GM18526 (cell line): ENCODE results near the gene JAKMIP2.

Experiments used
- POLR2A ChIP-seq: IDR thresholded peaks from 3 replicates; pipeline ENCODE4 v1.6.1; 2011; ENCODE audit not compliant: insufficient read length; ENCODE audit errors: extremely low read depth

The JAKMIP2 gene

DNA sequence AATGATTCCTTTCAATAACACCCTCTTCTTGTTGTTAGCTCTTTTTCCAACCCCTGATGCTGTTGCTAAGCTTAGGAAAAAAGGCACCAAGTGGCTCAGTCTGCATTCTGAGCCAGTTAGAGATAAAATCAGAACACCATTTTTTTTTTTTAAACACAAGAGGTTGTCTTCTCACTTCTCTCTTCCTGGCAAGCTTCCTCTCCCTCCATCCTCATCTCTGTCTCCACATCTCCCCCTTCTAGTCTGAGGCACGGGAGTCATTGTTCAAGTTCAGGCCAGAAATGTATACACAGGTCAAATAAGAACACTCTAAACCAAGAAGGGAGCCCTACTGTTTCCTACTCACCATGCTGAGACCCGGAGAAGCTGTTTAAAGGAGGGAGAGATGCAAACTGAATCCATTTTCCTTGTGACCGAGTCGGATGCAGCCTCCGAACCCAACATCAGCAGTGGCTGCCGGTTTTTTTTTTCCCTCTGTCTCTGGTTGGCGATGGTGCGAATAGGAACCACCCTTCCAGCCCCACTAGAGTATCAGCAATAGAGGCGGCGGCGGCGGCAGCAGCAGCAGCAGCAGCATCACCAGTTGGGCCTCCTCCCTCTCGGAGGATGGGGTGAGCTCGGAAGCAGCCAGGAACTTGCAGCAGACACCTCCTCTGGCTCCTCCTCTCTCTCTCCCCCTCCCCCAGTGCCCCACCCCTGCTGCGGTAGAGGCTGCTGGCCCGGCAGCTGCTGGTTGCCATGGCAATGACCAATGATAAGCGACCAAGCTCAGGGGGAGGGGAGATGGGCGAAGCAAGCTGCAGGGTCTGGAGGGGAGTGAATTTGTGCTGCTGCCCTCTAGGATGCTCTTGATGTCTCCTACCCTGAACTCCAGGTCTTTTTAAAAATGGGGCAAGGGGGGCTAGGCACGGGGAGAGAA, at the start of gene JAKMIP2:
Gene JAKMIP2 (minus strand): TSS at position 619 of the 919 bp plus-strand sequence. CDS start 110,922 bp downstream, outside the sequence.
- no peak for TF ChIP-seq POLR2A

DNA sequence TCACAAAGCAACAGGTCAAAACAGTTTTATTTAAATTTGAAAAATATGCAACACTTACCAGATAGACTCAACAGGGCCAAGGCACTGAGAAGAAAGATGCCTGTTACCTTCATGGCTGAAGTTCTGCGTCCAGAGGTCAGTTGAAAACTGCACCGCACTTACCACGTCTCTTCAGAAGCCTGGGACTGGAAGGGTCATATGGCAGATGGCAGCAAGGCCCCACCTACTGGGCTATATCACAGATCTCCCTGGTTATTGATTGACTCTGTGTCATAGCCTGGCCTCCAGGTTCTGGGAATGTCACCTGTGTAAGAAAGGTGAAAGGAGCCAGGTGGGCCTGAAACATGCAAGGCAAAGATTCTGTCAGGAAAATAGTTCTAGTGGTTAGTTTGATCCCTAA, 48.9 kb upstream of the JAKMIP2 start, which contains the start of gene SPINK1:
Gene SPINK1 (minus strand): TSS at position 207 of the 400 bp plus-strand sequence. CDS start 94 bp downstream, at position 113.
- no peak for TF ChIP-seq POLR2A

DNA sequence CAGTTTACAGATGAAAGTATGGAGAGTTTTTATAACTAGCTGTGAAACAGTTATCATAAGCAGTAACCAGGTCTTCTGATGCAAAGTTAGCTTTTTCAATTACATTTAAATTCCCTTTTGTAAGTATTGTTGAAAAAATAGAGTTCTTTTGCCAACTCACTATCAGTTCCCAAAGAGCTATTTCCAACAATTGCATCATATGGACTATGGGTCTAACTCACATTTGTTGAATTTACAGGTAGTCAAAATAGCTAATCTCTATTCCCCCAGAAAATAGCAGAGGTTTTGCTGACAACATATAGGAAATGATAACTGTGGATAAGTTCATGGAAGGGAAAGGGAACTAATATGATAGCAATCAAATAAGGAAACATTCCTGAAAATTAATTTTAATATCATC, 47.5 kb upstream of the JAKMIP2 start:
- TF ChIP-seq POLR2A, result no peak

GRCh38 chr5:147826361-147826760, 43.8 kb upstream of the JAKMIP2 start:
- no peak for TF ChIP-seq POLR2A

- TF ChIP-seq POLR2A, result no peak
Measured at GRCh38 chr5:147822686-147823491, 40.4 kb upstream of the JAKMIP2 start.

GRCh38 chr5:147821766-147822165, 39.2 kb upstream of the JAKMIP2 start:
- TF ChIP-seq POLR2A, result no peak

GRCh38 chr5:147819261-147819770, 36.8 kb upstream of the JAKMIP2 start:
- no peak for TF ChIP-seq POLR2A

DNA sequence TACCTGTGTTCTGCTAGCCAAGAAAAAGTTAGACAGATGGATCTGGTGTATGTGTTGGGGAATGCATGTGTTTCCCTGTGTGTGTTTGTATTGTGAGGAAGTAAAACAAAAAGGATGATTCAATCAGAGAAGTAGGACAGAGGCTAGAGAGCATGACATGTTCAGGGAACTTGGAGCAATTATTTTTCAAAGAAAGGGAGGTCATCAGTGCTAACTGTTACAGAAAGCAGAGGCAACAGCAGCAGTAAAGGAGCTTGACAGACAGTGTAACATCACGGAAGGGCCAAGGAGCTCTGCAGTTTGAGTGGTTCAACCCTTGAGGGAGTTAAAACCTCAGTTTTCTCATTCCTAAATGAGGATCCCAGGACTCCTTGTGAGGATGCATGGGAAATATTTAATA, 35.8 kb upstream of the JAKMIP2 start:
- TF ChIP-seq POLR2A, result no peak

DNA sequence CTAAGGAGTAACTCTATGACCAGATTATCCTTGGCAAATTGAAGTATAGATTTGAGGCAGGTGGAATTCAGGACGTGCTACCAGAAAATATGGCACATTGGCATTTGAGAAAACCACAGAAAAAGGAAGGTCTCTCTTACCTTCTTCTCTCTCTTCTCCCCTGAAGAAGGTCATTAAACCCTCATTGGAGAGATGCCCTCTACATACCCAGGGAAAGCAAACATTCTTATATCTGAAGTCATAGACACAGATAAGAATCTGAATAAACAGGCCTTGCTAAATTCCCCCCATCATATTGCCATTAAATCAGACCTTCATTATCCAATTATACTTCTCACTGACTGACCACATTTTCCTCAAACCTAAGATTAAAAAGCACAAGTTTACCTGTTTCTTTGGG, 31.2 kb upstream of the JAKMIP2 start:
- no peak for TF ChIP-seq POLR2A

GRCh38 chr5:147809830-147810666, 27.5 kb upstream of the JAKMIP2 start:
- TF ChIP-seq POLR2A, result no peak

DNA sequence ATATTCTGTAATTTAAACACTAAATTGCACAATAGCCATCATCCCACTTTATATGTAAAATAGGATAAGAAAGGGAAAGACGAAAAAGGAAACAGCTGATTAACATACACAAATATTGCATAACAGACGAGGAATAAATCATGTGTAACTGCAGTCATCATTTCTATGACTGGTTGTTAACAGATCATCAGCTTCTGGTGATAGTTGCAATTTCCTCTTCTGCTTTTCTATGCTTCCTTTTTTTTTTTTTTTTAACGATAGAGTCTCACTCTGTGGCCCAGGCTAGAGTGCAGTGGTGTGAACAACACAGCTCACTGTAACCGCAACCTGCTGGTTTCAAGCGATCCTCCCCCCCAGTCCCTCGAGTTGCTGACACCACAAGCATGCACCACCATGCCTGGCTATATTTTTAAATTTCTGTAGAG, 22.5 kb upstream of the JAKMIP2 start:
- no peak for TF ChIP-seq POLR2A

- no peak for TF ChIP-seq POLR2A
Measured at GRCh38 chr5:147804334-147804733, 21.8 kb upstream of the JAKMIP2 start.

DNA sequence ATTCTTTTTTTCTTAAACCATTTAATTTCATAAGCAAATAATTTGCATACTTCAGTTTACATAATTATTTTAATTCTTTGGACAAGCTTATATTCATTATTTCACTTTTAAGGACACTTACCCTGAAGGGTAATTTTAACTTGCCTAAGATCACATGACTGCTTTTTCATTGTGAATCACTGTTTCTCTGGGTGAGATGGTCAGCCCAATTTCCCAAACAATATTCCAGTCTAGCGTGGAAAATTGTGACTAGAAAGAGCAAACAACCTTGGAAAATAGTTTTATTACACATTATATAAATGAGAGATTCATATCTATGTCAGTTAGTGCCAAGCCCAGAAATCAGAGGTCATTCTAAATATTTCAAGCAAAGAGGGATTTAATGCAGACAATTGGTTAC, 21.4 kb upstream of the JAKMIP2 start:
- no peak for TF ChIP-seq POLR2A

DNA sequence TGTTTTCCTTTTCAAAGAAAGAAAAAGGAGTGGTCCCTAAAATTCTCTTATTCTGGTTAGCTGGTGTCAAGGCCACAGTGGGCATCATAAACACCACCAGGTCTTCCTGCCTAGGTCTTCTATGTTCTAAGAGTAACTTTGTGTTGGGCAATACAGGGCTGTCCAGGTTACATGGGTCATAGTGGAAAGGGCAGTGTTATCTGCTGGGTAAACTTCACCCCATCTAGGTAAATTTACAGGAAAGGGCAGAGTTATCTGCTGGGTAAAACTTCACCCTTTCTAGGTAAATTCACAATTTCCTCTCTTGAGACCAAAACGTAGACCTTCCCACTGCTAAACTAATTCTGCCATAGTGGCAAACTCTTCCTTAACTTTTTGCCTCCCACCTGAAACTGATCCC, 18.9 kb upstream of the JAKMIP2 start:
- TF ChIP-seq POLR2A, result no peak

DNA sequence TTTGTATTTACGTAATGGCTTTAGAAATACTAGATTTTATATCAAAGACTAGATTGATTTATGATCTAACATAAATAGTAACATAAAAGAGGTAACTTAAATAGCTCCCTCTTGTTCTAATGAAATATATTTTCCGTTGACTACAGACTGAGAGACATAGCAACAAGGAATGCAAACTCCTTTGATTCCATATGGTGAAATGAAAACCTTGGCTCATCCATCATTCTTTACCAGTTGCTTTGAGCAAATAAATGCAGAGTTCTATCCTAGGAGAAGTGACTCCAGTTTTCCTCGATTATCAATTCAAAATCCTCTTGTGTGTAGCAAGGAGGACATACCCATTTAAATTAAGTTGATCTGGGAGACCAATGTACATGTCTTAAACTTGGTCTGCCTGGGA, 18.0 kb upstream of the JAKMIP2 start:
- TF ChIP-seq POLR2A, result no peak
